Prostate gland (tissue), 2 donors: ENCODE results near the gene TPH2. TPM values are rescaled to one million over a fixed set of nuclear protein-coding genes. Genes with fewer than 3 reads are reported as not detected.

Experiments
- DNase-seq: peaks from one replicate; pipeline ENCODE4 v3.0.0-alpha.2; 2019; ENCODE audit warnings: low spot score
- H3K27ac ChIP-seq, 2 donors: fragments of 200-600 bp; sonication (generic); 2 replicates each; pipeline ENCODE4 v1.5.1; 2017 to 2019
- H3K27me3 ChIP-seq: fragments of 200-600 bp; sonication (generic); replicated peaks from 2 replicates; pipeline ENCODE4 v1.5.1; 2019; ENCODE audit not compliant: insufficient read depth
- H3K36me3 ChIP-seq, 2 donors: fragments of 200-600 bp; sonication (generic); 1 replicate in 1 of 2; 2 replicates in 1 of 2; pipeline versions ENCODE4 v1.5.1 to v1.8.1; 2017 to 2019
- H3K4me1 ChIP-seq: fragments of 200-600 bp; sonication (generic); replicated peaks from 2 replicates; pipeline ENCODE4 v1.5.1; 2019
- H3K4me3 ChIP-seq, 2 donors: fragments of 200-600 bp; sonication (generic); 2 replicates each; pipeline ENCODE4 v1.5.1; 2017 to 2019
- H3K9me3 ChIP-seq: fragments of 200-600 bp; sonication (generic); 2 replicates; pipeline ENCODE4 v1.5.1; 2017
- POLR2A ChIP-seq: fragments of 450-650 bp; IDR thresholded peaks from one replicate; pipeline ENCODE4 v1.6.1; 2016; ENCODE audit warnings: antibody characterized with exemption, mild to moderate bottlenecking
- POLR2AphosphoS5 ChIP-seq: sonication (generic); formaldehyde crosslinking; IDR thresholded peaks from one replicate; pipeline ENCODE4 v1.6.1; 2017; ENCODE audit warnings: antibody characterized with exemption
- WGBS: methylation state at CpG from one replicate; pipeline ENCODE4 v1.1.5; 2018; 5-methylcytosine and 5-hydroxymethylcytosine counted together
- intact Hi-C: fragments of 100-400 bp; cut with DNase I; formaldehyde crosslinking; loops from one replicate; pipeline ENCODE4 v1.14.2; 2022
- total RNA-seq, 2 donors: library from RNA; depleted of rRNA; stranded (reverse); fragments of >200 nt; gene quantifications; one replicate each; pipeline ENCODE4 v1.1.0, GENCODE V29; 2016
- TF ChIP-seq, protein P1 (sequence below), 4 experiments: fragments of 200-600 bp in 2 of 4; fragments of 450-650 bp in 2 of 4; sonication (generic) in 2 of 4; IDR thresholded peaks; 1 replicate in 3 of 4; 2 replicates in 1 of 4; pipeline ENCODE4 v1.5.1; 2016 to 2019; ENCODE audit warnings: antibody characterized with exemption in 4 of 4, mild to moderate bottlenecking in 2 of 4, moderate library complexity in 2 of 4

TPH2 gene
- total RNA-seq, 2 donors from 2014 or later = not detected

DNA sequence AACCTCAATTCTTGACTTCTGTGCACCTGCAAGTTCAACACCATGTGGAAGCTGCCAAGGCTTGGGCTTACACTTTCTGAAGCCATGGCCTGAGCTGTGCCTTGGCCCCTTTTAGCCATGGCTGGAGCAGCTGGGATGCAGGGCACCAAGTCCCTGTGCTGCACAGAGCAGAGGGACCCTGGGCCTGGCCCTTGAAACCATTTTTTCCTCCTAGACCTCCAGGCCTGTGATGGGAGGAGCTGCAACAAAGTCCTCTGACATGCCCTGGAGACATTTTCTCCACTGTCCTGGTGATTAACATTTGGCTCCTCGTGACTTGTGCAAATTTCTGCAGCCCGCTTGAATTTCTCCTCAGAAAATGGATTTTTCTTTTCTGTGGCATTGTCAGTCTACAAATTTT is 132.4 kb downstream of the TPH2 start:
- no peak for DNase-seq
- intact Hi-C loops = no loop called here
- 92% methylated on average over 2 of the region's 2 CpGs for WGBS
- Histone ChIP-seq H3K27me3 (no peaks in the 10 kb centered on the region), H3K4me3 (no peak overlapping the region), H3K27ac (no peak overlapping the region), H3K36me3 (no peaks in the 10 kb centered on the region), H3K4me1 (no peaks in the 10 kb centered on the region), H3K9me3 (no peaks in the 10 kb centered on the region)
- TF ChIP-seq, protein P1, sequence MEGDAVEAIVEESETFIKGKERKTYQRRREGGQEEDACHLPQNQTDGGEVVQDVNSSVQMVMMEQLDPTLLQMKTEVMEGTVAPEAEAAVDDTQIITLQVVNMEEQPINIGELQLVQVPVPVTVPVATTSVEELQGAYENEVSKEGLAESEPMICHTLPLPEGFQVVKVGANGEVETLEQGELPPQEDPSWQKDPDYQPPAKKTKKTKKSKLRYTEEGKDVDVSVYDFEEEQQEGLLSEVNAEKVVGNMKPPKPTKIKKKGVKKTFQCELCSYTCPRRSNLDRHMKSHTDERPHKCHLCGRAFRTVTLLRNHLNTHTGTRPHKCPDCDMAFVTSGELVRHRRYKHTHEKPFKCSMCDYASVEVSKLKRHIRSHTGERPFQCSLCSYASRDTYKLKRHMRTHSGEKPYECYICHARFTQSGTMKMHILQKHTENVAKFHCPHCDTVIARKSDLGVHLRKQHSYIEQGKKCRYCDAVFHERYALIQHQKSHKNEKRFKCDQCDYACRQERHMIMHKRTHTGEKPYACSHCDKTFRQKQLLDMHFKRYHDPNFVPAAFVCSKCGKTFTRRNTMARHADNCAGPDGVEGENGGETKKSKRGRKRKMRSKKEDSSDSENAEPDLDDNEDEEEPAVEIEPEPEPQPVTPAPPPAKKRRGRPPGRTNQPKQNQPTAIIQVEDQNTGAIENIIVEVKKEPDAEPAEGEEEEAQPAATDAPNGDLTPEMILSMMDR (IDR thresholded peaks at IDR 0.05) = no peak
- TF ChIP-seq POLR2AphosphoS5 = no peak
- TF ChIP-seq POLR2A = no peak

DNA sequence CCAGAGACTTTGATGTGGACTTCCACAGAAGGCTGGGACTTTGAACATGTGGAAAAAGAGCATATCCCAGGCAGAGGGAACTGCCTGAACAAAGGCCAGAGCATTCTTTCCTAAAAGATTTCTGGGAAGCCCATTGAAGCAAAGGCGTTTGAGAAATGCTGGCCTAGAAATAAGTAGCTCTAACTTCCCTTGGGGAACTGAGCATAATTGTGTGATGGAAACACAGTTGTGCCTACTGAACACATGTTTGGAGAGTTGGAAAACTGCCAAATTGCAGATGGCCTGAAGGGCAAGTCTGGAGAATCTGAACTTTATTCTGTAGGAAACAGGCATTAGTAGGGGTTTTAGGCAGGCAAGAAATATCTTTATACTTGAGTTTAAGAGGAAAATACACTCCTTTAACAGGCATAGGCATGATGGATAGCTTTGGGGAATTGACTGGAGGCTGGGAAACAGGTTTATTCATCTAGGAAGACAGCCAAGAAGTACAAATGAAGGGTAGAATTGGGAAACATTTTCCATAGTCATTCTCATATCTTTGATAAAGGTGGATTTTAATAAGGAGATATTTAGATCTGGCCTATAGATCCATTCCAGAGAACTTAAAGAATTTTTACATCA is 134.1 kb downstream of the TPH2 start:
- Histone ChIP-seq H3K36me3 (no peaks in the 10 kb centered on the region), H3K27ac (no peak overlapping the region), H3K9me3 (no peaks in the 10 kb centered on the region), H3K4me3 (no peak overlapping the region), H3K27me3 (no peaks in the 10 kb centered on the region), H3K4me1 (no peaks in the 10 kb centered on the region)
- intact Hi-C loops = no loop called here
- no peak for DNase-seq
- TF ChIP-seq, protein P1 (IDR thresholded peaks at IDR 0.05) = no peak
- TF ChIP-seq POLR2A = no peak
- TF ChIP-seq POLR2AphosphoS5 = no peak
- WGBS = 33% methylated on average over 1 of the region's 1 CpG

DNA sequence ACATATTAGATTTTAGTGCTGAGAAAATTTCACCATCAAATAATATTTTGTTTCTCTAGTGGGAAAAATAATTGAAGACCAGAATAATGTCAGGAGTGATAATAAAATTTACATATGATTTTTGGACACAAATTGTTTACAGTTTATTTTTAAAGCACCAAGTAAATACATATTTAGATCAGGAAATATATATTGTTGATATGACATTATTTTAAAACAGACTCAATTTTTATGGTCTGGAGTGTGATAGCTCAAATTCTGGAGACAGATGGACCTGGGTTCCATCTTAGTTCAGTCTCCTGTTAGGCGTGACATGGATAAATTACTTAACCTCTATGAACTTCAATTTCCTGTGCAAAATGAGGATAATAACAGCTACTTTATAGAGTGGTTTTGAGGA is 135.4 kb downstream of the TPH2 start:
- H3K36me3 ChIP-seq = no peaks in the 10 kb centered on the region
- intact Hi-C loops = no loop called here
- H3K4me1 ChIP-seq = no peaks in the 10 kb centered on the region
- no peak overlapping the region for H3K27ac ChIP-seq
- no peaks in the 10 kb centered on the region for H3K27me3 ChIP-seq
- no peak for DNase-seq
- no peaks in the 10 kb centered on the region for H3K9me3 ChIP-seq
- no peak overlapping the region for H3K4me3 ChIP-seq
- TF ChIP-seq, protein P1 (IDR thresholded peaks at IDR 0.05) = no peak
- TF ChIP-seq POLR2AphosphoS5 = no peak
- no peak for TF ChIP-seq POLR2A
- WGBS = 91% methylated on average over 1 of the region's 1 CpG

- intact Hi-C loops = no loop called here
- Histone ChIP-seq H3K36me3 (no peaks in the 10 kb centered on the region), H3K4me3 (no peak overlapping the region), H3K4me1 (no peaks in the 10 kb centered on the region), H3K9me3 (no peaks in the 10 kb centered on the region), H3K27ac (no peak overlapping the region), H3K27me3 (no peaks in the 10 kb centered on the region)
- no peak for DNase-seq
- WGBS = 62% methylated on average over 3 of the region's 3 CpGs
- TF ChIP-seq POLR2A (no peak), POLR2AphosphoS5 (no peak)
- TF ChIP-seq, protein P1 (IDR thresholded peaks at IDR 0.05) = no peak
Measured at GRCh38 chr12:72074956-72075355, 136.3 kb downstream of the TPH2 start.

DNA sequence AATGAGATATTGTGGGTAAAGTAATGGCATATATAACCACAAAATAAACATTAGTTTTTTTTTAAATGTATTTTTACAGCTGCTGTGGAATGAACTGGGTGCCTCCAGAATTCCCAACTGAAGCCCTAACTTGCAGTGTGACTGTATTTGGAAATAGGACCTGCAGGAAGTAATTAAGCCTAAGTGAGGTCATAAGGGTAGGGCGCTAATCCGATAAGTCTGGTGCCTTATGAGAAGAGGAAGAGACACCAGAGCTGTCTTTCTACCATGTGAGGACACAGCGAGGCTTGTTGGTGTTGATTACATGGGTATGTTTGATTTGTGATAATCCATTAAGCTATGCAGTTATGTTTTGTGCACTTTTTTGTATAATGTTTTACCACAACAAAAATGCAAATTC is 136.8 kb downstream of the TPH2 start:
- intact Hi-C loops = no loop called here
- no peaks in the 10 kb centered on the region for H3K36me3 ChIP-seq
- TF ChIP-seq POLR2AphosphoS5 = no peak
- TF ChIP-seq, protein P1 (IDR thresholded peaks at IDR 0.05) = no peak
- TF ChIP-seq POLR2A = no peak
- 70% methylated on average over 3 of the region's 3 CpGs for WGBS
- DNase-seq = no peak
- no peak overlapping the region for H3K27ac ChIP-seq
- H3K27me3 ChIP-seq = no peaks in the 10 kb centered on the region
- H3K9me3 ChIP-seq = no peaks in the 10 kb centered on the region
- no peaks in the 10 kb centered on the region for H3K4me1 ChIP-seq
- H3K4me3 ChIP-seq = no peak overlapping the region
